Naive thymus-derived CD4-positive, alpha-beta T cell (primary cell): Measurements from ENCODE around the gene SECTM1. TPM values are rescaled to one million over a fixed set of nuclear protein-coding genes. Genes with fewer than 3 reads are reported as not detected.
A peak's percentile ranks its signal among the peaks of the same experiment; 100 is the strongest.

Experiments used
- ATAC-seq: fragments of 150-1000 bp; cut with Tn5 transposase; 2 replicates; pipeline ENCODE4 v1.10.0; 2021; ENCODE audit warnings: mild to moderate bottlenecking, moderate library complexity
- CTCF ChIA-PET: fragments of 350-600 bp; sonication (Branson Sonifier 250); formaldehyde crosslinking; loops from one replicate; lab custom pipeline; 2021; ENCODE audit warnings: antibody characterized with exemption; lab: Charles Lee
- POLR2A ChIA-PET: fragments of 350-600 bp; sonication (Branson Sonifier 250); formaldehyde crosslinking; loops from one replicate; lab custom pipeline; 2021; ENCODE audit warnings: antibody characterized with exemption, inconsistent platforms; lab: Charles Lee
- DNase-seq, 9 donors: peaks; one replicate each; pipeline versions ENCODE4 v3.0.0 to v3.0.0-alpha.2; 2020 to 2022; ENCODE audit warnings: mixed read lengths in 1 of 9
- H3K27ac ChIP-seq: one replicate; pipeline ENCODE4 v1.7.0; 2013; ENCODE audit warnings: mild to moderate bottlenecking, low read depth, low read length, moderate library complexity
- H3K27me3 ChIP-seq, 2 donors: one replicate each; pipeline ENCODE4 v1.7.0; 2013; ENCODE audit warnings: low read length in 2 of 2, mild to moderate bottlenecking in 2 of 2, moderate library complexity in 2 of 2; ENCODE audit not compliant: control insufficient read depth in 2 of 2, insufficient read depth in 2 of 2
- H3K36me3 ChIP-seq, 3 experiments: 1 replicate in 2 of 3; 2 replicates in 1 of 3; pipeline ENCODE4 v1.7.0; 2013; ENCODE audit warnings: low read length in 3 of 3, mild to moderate bottlenecking in 3 of 3, moderate library complexity in 1 of 3; ENCODE audit not compliant: insufficient read depth in 3 of 3, control insufficient read depth in 2 of 3
- H3K4me1 ChIP-seq, 2 donors: one replicate each; pipeline ENCODE4 v1.7.0; 2013; ENCODE audit warnings: low read length in 2 of 2, mild to moderate bottlenecking in 2 of 2, moderate library complexity in 1 of 2; ENCODE audit not compliant: control insufficient read depth in 2 of 2, insufficient read depth in 2 of 2
- H3K4me3 ChIP-seq: 2 replicates; pipeline ENCODE4 v1.7.0; 2013; ENCODE audit warnings: mild to moderate bottlenecking, low read length
- H3K9me3 ChIP-seq, 3 experiments: 1 replicate in 2 of 3; 2 replicates in 1 of 3; pipeline ENCODE4 v1.7.0; 2013; ENCODE audit warnings: low read length in 3 of 3; ENCODE audit not compliant: control insufficient read depth in 2 of 3
- H3K27ac Mint-ChIP-seq, 9 donors: one replicate each; pipeline ENCODE4 v1.8.0; 2020 to 2022; ENCODE audit warnings: mixed read lengths in 9 of 9, mild to moderate bottlenecking in 8 of 9, moderate library complexity in 5 of 9, inconsistent platforms in 2 of 9
- H3K27me3 Mint-ChIP-seq, 5 donors: one replicate each; pipeline ENCODE4 v1.8.0; 2021 to 2022; ENCODE audit warnings: mixed read lengths in 5 of 5, mild to moderate bottlenecking in 1 of 5
- H3K36me3 Mint-ChIP-seq, 5 donors: one replicate each; pipeline ENCODE4 v1.8.0; 2020 to 2022; ENCODE audit warnings: mixed read lengths in 5 of 5, mild to moderate bottlenecking in 3 of 5, inconsistent platforms in 1 of 5
- H3K4me1 Mint-ChIP-seq, 7 donors: one replicate each; pipeline ENCODE4 v1.8.0; 2020 to 2022; ENCODE audit warnings: mixed read lengths in 7 of 7, mild to moderate bottlenecking in 3 of 7, inconsistent platforms in 1 of 7
- H3K4me3 Mint-ChIP-seq, 10 donors: one replicate each; pipeline ENCODE4 v1.8.0; 2020 to 2022; ENCODE audit warnings: mild to moderate bottlenecking in 10 of 10, mixed read lengths in 10 of 10, moderate library complexity in 6 of 10, inconsistent platforms in 2 of 10
- H3K9me3 Mint-ChIP-seq, 11 donors: one replicate each; pipeline ENCODE4 v1.8.0; 2020 to 2022; ENCODE audit warnings: mixed read lengths in 11 of 11, mild to moderate bottlenecking in 4 of 11, inconsistent platforms in 1 of 11, moderate library complexity in 1 of 11
- intact Hi-C, 2 donors: fragments of 100-400 bp; cut with micrococcal nuclease; formaldehyde crosslinking; loops; one replicate each; pipeline ENCODE4 v1.15.1; 2023
- polyA plus RNA-seq, 2 donors: library from polyadenylated mRNA; unstranded; fragments of 300-500 nt; fragmentation: Illumina TruSeq; gene quantifications; one replicate each; pipeline ENCODE4 v1.2.3, GENCODE V29; 2021
- total RNA-seq, 6 experiments: library from RNA in 5 of 6; stranded (reverse) in 5 of 6; gene quantifications; 1 replicate in 5 of 6; 2 replicates in 1 of 6; pipeline ENCODE4 v1.2.3 and lab custom pipeline; 2021 to 2026

Gene SECTM1
- total and polyA plus RNA-seq, 7 experiments from 2014 or later: 1.5 to 32.4 (median 3.2) TPM

DNA sequence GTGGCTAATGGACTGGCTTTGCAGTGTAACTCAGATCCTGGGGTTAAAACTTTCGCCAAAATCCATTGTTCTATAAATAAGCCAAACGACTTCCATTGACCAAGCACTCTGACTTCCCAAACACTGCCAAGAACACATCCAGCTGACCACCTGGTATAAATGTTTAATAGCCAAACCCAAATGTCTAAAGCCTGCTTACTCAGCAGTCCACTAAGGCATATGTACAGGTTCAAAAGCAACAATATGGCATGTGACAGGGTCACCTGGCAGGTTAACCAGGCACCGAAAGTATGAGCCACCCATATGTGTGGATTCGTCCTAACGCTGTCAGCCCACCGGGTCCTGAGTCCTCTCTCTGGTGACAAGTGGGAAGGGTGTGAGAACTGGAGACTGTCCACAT lies 62.2 kb downstream of the SECTM1 start:
- Mint-ChIP-seq H3K4me1 (peaks cover 46 to 65% (median 57%) of the 10 kb centered on the region in 7 donors), H3K9me3 (no peaks in the 10 kb centered on the region), H3K36me3 (peaks cover 4 to 30% (median 14%) of the 10 kb centered on the region in 5 donors), H3K27me3 (no peaks in the 10 kb centered on the region), H3K27ac (peak overlapping the region in 7 of 9 donors; percentile 78 to 94 (median 90)), H3K4me3 (peak overlapping the region; percentile 54 to 97 (median 88))
- no peak for ATAC-seq
- H3K36me3 ChIP-seq: peaks cover 5 to 38% (median 13%) of the 10 kb centered on the region in 3 experiments
- intact Hi-C loops: no loop called here
- POLR2A ChIA-PET: interaction anchor here (0.6 to 1.2 kb wide), 2 partner anchors 20 to 32 kb away, joined by 3 read pairs; no protein-coding TSS in a partner anchor
- H3K4me1 ChIP-seq: peaks cover 46 to 55% of the 10 kb centered on the region in 2 donors
- no peaks in the 10 kb centered on the region for H3K27me3 ChIP-seq
- H3K4me3 ChIP-seq: no peak overlapping the region
- CTCF ChIA-PET: interaction anchor here (1.2 kb wide), 1 partner anchor 27 kb away, joined by 3 read pairs; no protein-coding TSS in a partner anchor
- H3K27ac ChIP-seq: peak overlapping the region; percentile 97
- H3K9me3 ChIP-seq: no peaks in the 10 kb centered on the region
- DNase-seq: no peak

Other genes with a start within 250 kb of the SECTM1 start
- gene FASN, start 235.5 kb downstream of the SECTM1 start, total RNA-seq: 100 to 1,000 TPM in 2 of 5 experiments, 10 to 100 TPM in 3; 24.3 to 168 (median 59.0) TPM
- 1 to 10 TPM in 1 of 2 donors, under 1 TPM in 1; 0.96 to 1.5 TPM for gene FASN, start 235.5 kb downstream of the SECTM1 start, polyA plus RNA-seq
- gene CCDC57, start 120.9 kb downstream of the SECTM1 start, total RNA-seq: 100 to 1,000 TPM in 2 of 5 experiments, 10 to 100 TPM in 3; 75.7 to 127 (median 95.0) TPM
- gene CCDC57, start 120.9 kb downstream of the SECTM1 start, polyA plus RNA-seq: 10 to 100 TPM; 32.1 to 36.8 TPM
- 100 to 1,000 TPM in 2 of 5 experiments, 10 to 100 TPM in 3; 14.6 to 264 (median 67.0) TPM for gene SLC16A3, start 104.7 kb downstream of the SECTM1 start, total RNA-seq
- gene SLC16A3, start 104.7 kb downstream of the SECTM1 start, polyA plus RNA-seq: 1 to 10 TPM; 1.4 to 1.9 TPM
- 100 to 1,000 TPM; 144 to 249 (median 176) TPM for gene CSNK1D, start 60.1 kb downstream of the SECTM1 start, total RNA-seq
- gene CSNK1D, start 60.1 kb downstream of the SECTM1 start, polyA plus RNA-seq: 10 to 100 TPM; 46.1 to 81.3 TPM
- gene CD7, start 16.2 kb downstream of the SECTM1 start, total RNA-seq: 100 to 1,000 TPM in 3 of 5 experiments, 10 to 100 TPM in 2; 61.9 to 390 (median 165) TPM
- gene CD7, start 16.2 kb downstream of the SECTM1 start, polyA plus RNA-seq: 100 to 1,000 TPM; 169 to 183 TPM
- gene TEX19, start 25.5 kb upstream of the SECTM1 start, total RNA-seq: not detected
- not detected for gene TEX19, start 25.5 kb upstream of the SECTM1 start, polyA plus RNA-seq
- not detected for gene UTS2R, start 38.0 kb upstream of the SECTM1 start, total RNA-seq
- not detected for gene UTS2R, start 38.0 kb upstream of the SECTM1 start, polyA plus RNA-seq
- gene HEXD, start 84.6 kb upstream of the SECTM1 start, total RNA-seq: 100 to 1,000 TPM in 2 of 5 experiments, 10 to 100 TPM in 3; 62.7 to 153 (median 66.9) TPM
- 10 to 100 TPM; 12.5 to 18.1 TPM for gene HEXD, start 84.6 kb upstream of the SECTM1 start, polyA plus RNA-seq
- gene OGFOD3, start 84.8 kb upstream of the SECTM1 start, total RNA-seq: 10 to 100 TPM; 21.9 to 34.6 (median 32.3) TPM
- gene OGFOD3, start 84.8 kb upstream of the SECTM1 start, polyA plus RNA-seq: 10 to 100 TPM; 29.7 to 42.1 TPM
- 100 to 1,000 TPM; 112 to 385 (median 199) TPM for gene CYBC1, start 117.0 kb upstream of the SECTM1 start, total RNA-seq
- gene CYBC1, start 117.0 kb upstream of the SECTM1 start, polyA plus RNA-seq: 100 to 1,000 TPM; 168 to 178 TPM
- gene NARF, start 125.0 kb upstream of the SECTM1 start, total RNA-seq: 100 to 1,000 TPM in 1 of 5 experiments, 10 to 100 TPM in 4; 59.8 to 188 (median 67.1) TPM
- 100 to 1,000 TPM; 102 to 103 TPM for gene NARF, start 125.0 kb upstream of the SECTM1 start, polyA plus RNA-seq
- gene FOXK2, start 186.0 kb upstream of the SECTM1 start, total RNA-seq: 10 to 100 TPM; 36.5 to 67.1 (median 48.4) TPM
- 1 to 10 TPM; 4.2 to 4.8 TPM for gene FOXK2, start 186.0 kb upstream of the SECTM1 start, polyA plus RNA-seq